Natural killer cell (primary cell): Measurements from ENCODE around the gene CHST15. TPM values are rescaled to one million over a fixed set of nuclear protein-coding genes. Genes with fewer than 3 reads are reported as not detected.
A peak's percentile ranks its signal among the peaks of the same experiment; 100 is the strongest.

Experiments
- ATAC-seq, 3 donors: fragments of 150-1000 bp in 2 of 3; fragments of 200-7000 bp in 1 of 3; cut with Tn5 transposase; 1 replicate in 1 of 3; 2 replicates in 2 of 3; pipeline ENCODE4 v1.10.0; 2021; ENCODE audit warnings: mild to moderate bottlenecking in 2 of 3, moderate library complexity in 2 of 3
- DNase-seq, 2 donors: peaks; one replicate each; pipeline versions ENCODE4 v3.0.0 to v3.0.0-alpha.2; 2013 to 2021; ENCODE audit warnings: mixed read lengths in 1 of 2
- H3K27ac ChIP-seq: one replicate; pipeline ENCODE4 v1.5.1; 2013; ENCODE audit warnings: mild to moderate bottlenecking, low read length
- H3K27me3 ChIP-seq: one replicate; pipeline ENCODE4 v1.6.1; 2013; ENCODE audit warnings: low read length; ENCODE audit not compliant: control insufficient read depth, insufficient read depth
- H3K36me3 ChIP-seq: one replicate; pipeline ENCODE4 v1.6.1; 2013; ENCODE audit warnings: low read length; ENCODE audit not compliant: control insufficient read depth, insufficient read depth
- H3K4me1 ChIP-seq: one replicate; pipeline ENCODE4 v1.6.1; 2013; ENCODE audit warnings: low read length; ENCODE audit not compliant: control insufficient read depth, insufficient read depth
- H3K4me3 ChIP-seq: one replicate; pipeline ENCODE4 v1.5.1; 2013; ENCODE audit warnings: low read length
- H3K9me3 ChIP-seq: one replicate; pipeline ENCODE4 v1.6.1; 2013; ENCODE audit warnings: low read length; ENCODE audit not compliant: control insufficient read depth, insufficient read depth
- H3K27ac Mint-ChIP-seq, 2 donors: one replicate each; pipeline ENCODE4 v1.8.0; 2022; ENCODE audit warnings: mild to moderate bottlenecking in 2 of 2, mixed read lengths in 2 of 2, moderate library complexity in 1 of 2
- H3K27me3 Mint-ChIP-seq, 2 donors: one replicate each; pipeline ENCODE4 v1.8.0; 2022; ENCODE audit warnings: low read depth in 2 of 2, mixed read lengths in 2 of 2
- H3K36me3 Mint-ChIP-seq: one replicate; pipeline ENCODE4 v1.8.0; 2022; ENCODE audit warnings: mixed read lengths
- H3K4me1 Mint-ChIP-seq, 2 donors: one replicate each; pipeline ENCODE4 v1.8.0; 2022; ENCODE audit warnings: mixed read lengths in 2 of 2
- H3K4me3 Mint-ChIP-seq: one replicate; pipeline ENCODE4 v1.8.0; 2022; ENCODE audit warnings: mild to moderate bottlenecking, moderate library complexity, mixed read lengths
- H3K9me3 Mint-ChIP-seq, 2 donors: one replicate each; pipeline ENCODE4 v1.8.0; 2022; ENCODE audit warnings: mixed read lengths in 2 of 2
- CTCF ChIP-seq: fragments of 200-600 bp; IDR thresholded peaks from one replicate; pipeline ENCODE4 v1.8.0; 2022; ENCODE audit warnings: antibody characterized with exemption
- WGBS: methylation state at CpG from one replicate; pipeline ENCODE4 v1.1.7; 2013; ENCODE audit warnings: missing lambda C conversion rate; ENCODE audit not compliant: insufficient coverage; 5-methylcytosine and 5-hydroxymethylcytosine counted together
- intact Hi-C: fragments of 100-400 bp; cut with micrococcal nuclease; formaldehyde crosslinking; loops from one replicate; pipeline ENCODE4 v1.14.2; 2022
- total RNA-seq, 4 donors: library from RNA; stranded (reverse); fragments of 120-200 nt in 1 of 4; gene quantifications; one replicate each; pipeline versions ENCODE4 v1.2.3 to v1.2.4, GENCODE V29; 2013 to 2022

Gene CHST15
- total RNA-seq, 3 donors from 2014 or later (not counting 1 experiment from before 2014, with no cell fraction given), result 1.9 to 11.9 (median 8.7) TPM

GRCh38 chr10:123999956-124000615 is 93.3 kb downstream of the CHST15 start:
- H3K9me3 ChIP-seq, result no peaks in the 10 kb centered on the region
- H3K4me3 Mint-ChIP-seq, result no peak overlapping the region
- H3K9me3 Mint-ChIP-seq, result no peaks in the 10 kb centered on the region
- H3K27me3 Mint-ChIP-seq, result peaks cover 20 to 34% of the 10 kb centered on the region in 2 donors
- ATAC-seq (no peak), DNase-seq (no peak)
- no peak overlapping the region for H3K4me3 ChIP-seq
- no peaks in the 10 kb centered on the region for H3K36me3 ChIP-seq
- H3K36me3 Mint-ChIP-seq, result no peaks in the 10 kb centered on the region
- TF ChIP-seq CTCF, result no peak
- no peak overlapping the region for H3K27ac ChIP-seq
- intact Hi-C loops, result no loop called here
- H3K27me3 ChIP-seq, result peaks cover 9% of the 10 kb centered on the region
- H3K27ac Mint-ChIP-seq, result no peak overlapping the region
- 88% methylated on average over 15 of the region's 15 CpGs for WGBS
- H3K4me1 Mint-ChIP-seq, result peaks cover 4 to 7% of the 10 kb centered on the region in 2 donors
- peaks cover 19% of the 10 kb centered on the region for H3K4me1 ChIP-seq

GRCh38 chr10:123999261-123999660 is 94.1 kb downstream of the CHST15 start:
- no peak overlapping the region for H3K4me3 Mint-ChIP-seq
- peaks cover 28% of the 10 kb centered on the region for H3K4me1 ChIP-seq
- H3K27me3 ChIP-seq, result peaks cover 17% of the 10 kb centered on the region
- no peak overlapping the region for H3K27ac ChIP-seq
- no peak for ATAC-seq
- H3K4me1 Mint-ChIP-seq, result peaks cover 10 to 15% of the 10 kb centered on the region in 2 donors
- no peak overlapping the region for H3K27ac Mint-ChIP-seq
- intact Hi-C loops, result no loop called here
- no peak overlapping the region for H3K4me3 ChIP-seq
- H3K9me3 ChIP-seq, result no peaks in the 10 kb centered on the region
- no peaks in the 10 kb centered on the region for H3K36me3 ChIP-seq
- TF ChIP-seq CTCF, result no peak
- WGBS, result 84% methylated on average over 3 of the region's 5 CpGs
- no peak for DNase-seq
- H3K9me3 Mint-ChIP-seq, result no peaks in the 10 kb centered on the region
- H3K36me3 Mint-ChIP-seq, result no peaks in the 10 kb centered on the region
- H3K27me3 Mint-ChIP-seq, result peaks cover 26 to 40% of the 10 kb centered on the region in 2 donors

GRCh38 chr10:123998197-123999141 is 94.9 kb downstream of the CHST15 start:
- ATAC-seq, result no peak
- intact Hi-C loops, result no loop called here
- no peak for DNase-seq
- Histone ChIP-seq H3K27ac (peak overlapping the region; percentile 15), H3K9me3 (no peaks in the 10 kb centered on the region), H3K4me3 (no peak overlapping the region), H3K36me3 (no peaks in the 10 kb centered on the region), H3K4me1 (peaks cover 30% of the 10 kb centered on the region), H3K27me3 (peaks cover 22% of the 10 kb centered on the region)
- Mint-ChIP-seq H3K4me1 (peaks cover 10 to 19% of the 10 kb centered on the region in 2 donors), H3K27me3 (peaks cover 34 to 48% of the 10 kb centered on the region in 2 donors), H3K4me3 (no peak overlapping the region), H3K27ac (peak overlapping the region in 1 of 2 donors; percentile 66), H3K9me3 (no peaks in the 10 kb centered on the region), H3K36me3 (no peaks in the 10 kb centered on the region)
- 84% methylated on average over 9 of the region's 11 CpGs for WGBS
- TF ChIP-seq CTCF, result no peak
